HG03460 (cell line): ENCODE measurements around the gene PRM3.
A peak's percentile ranks its signal among the peaks of the same experiment; 100 is the strongest.

Experiments used
- ATAC-seq: cut with Tn5 transposase; IDR thresholded peaks from one replicate; pipeline ENCODE4 v1.9.1; 2021; ENCODE audit not compliant: unreplicated experiment

Gene PRM3

GRCh38 chr16:11272921-11273720, at the start of gene PRM3:
Gene PRM3, minus strand, starts transcription at chr16:11273629. Its CDS starts 34 bp downstream, at chr16:11273595.
- no peak for ATAC-seq

- ATAC-seq = no peak
Measured at GRCh38 chr16:11322823-11323222, 49.4 kb upstream of the PRM3 start.

- no peak for ATAC-seq
Measured at GRCh38 chr16:11321662-11322061, 48.2 kb upstream of the PRM3 start.

- no peak for ATAC-seq
Measured at GRCh38 chr16:11320170-11320569, 46.7 kb upstream of the PRM3 start.

GRCh38 chr16:11319529-11320146, 46.2 kb upstream of the PRM3 start:
- ATAC-seq = no peak

- ATAC-seq = no peak
Measured at GRCh38 chr16:11318817-11319216, 45.4 kb upstream of the PRM3 start.

GRCh38 chr16:11316331-11317015, 43.0 kb upstream of the PRM3 start:
- ATAC-seq = no peak

GRCh38 chr16:11315510-11315909, 42.1 kb upstream of the PRM3 start:
- no peak for ATAC-seq

GRCh38 chr16:11314309-11314894, 41.0 kb upstream of the PRM3 start:
- no peak for ATAC-seq

GRCh38 chr16:11313493-11314308, 40.3 kb upstream of the PRM3 start:
- ATAC-seq = no peak

- ATAC-seq = no peak
Measured at GRCh38 chr16:11312718-11313492, 39.5 kb upstream of the PRM3 start.

- ATAC-seq = peak; percentile 37
Measured at GRCh38 chr16:11310997-11311561, 37.6 kb upstream of the PRM3 start.

GRCh38 chr16:11310634-11310977, 37.2 kb upstream of the PRM3 start:
- no peak for ATAC-seq

GRCh38 chr16:11309895-11310633, 36.6 kb upstream of the PRM3 start:
- peak; percentile 48 for ATAC-seq

- peak; percentile 35 for ATAC-seq
Measured at GRCh38 chr16:11308493-11309283, 35.3 kb upstream of the PRM3 start.

GRCh38 chr16:11307639-11308492, 34.4 kb upstream of the PRM3 start:
- ATAC-seq = no peak

GRCh38 chr16:11306997-11307638, 33.7 kb upstream of the PRM3 start:
- ATAC-seq = no peak
